IPS-18a (cell line): Measurements from ENCODE around the gene KMT2B.

Experiments used
- H3K27ac ChIP-seq: one replicate; pipeline ENCODE4 v1.5.1; 2013; ENCODE audit warnings: low read length
- H3K27me3 ChIP-seq: one replicate; pipeline ENCODE4 v1.6.1; 2013; ENCODE audit warnings: mild to moderate bottlenecking, low read length; ENCODE audit not compliant: control insufficient read depth, insufficient read depth
- H3K36me3 ChIP-seq: one replicate; pipeline ENCODE4 v1.6.1; 2013; ENCODE audit warnings: low read depth, low read length; ENCODE audit not compliant: control insufficient read depth
- H3K4me1 ChIP-seq: one replicate; pipeline ENCODE4 v1.6.1; 2013; ENCODE audit warnings: low read depth, low read length; ENCODE audit not compliant: control insufficient read depth
- H3K4me3 ChIP-seq: one replicate; pipeline ENCODE4 v1.5.1; 2013; ENCODE audit warnings: low read length
- H3K9ac ChIP-seq: one replicate; pipeline ENCODE4 v1.6.1; 2013; ENCODE audit warnings: mild to moderate bottlenecking, low read length, moderate library complexity
- H3K9me3 ChIP-seq: one replicate; pipeline ENCODE4 v1.6.1; 2013; ENCODE audit warnings: low read depth, low read length; ENCODE audit not compliant: control insufficient read depth

Gene KMT2B

GRCh38 chr19:35740108-35740422 is 22.3 kb downstream of the KMT2B start:
- H3K9ac ChIP-seq: peak overlapping the region; percentile 6
- no peaks in the 10 kb centered on the region for H3K9me3 ChIP-seq
- peaks cover 5% of the 10 kb centered on the region for H3K4me1 ChIP-seq
- peak overlapping the region; percentile 58 for H3K4me3 ChIP-seq
- no peak overlapping the region for H3K27ac ChIP-seq
- peaks cover 22% of the 10 kb centered on the region for H3K36me3 ChIP-seq
- H3K27me3 ChIP-seq: no peaks in the 10 kb centered on the region

- Histone ChIP-seq H3K27me3 (no peaks in the 10 kb centered on the region), H3K9ac (peak overlapping the region; percentile 50), H3K36me3 (peaks cover 22% of the 10 kb centered on the region), H3K4me3 (peak overlapping the region; percentile 58), H3K4me1 (peaks cover 5% of the 10 kb centered on the region), H3K9me3 (no peaks in the 10 kb centered on the region), H3K27ac (peak overlapping the region; percentile 81)
Measured at GRCh38 chr19:35740423-35741202, 22.8 kb downstream of the KMT2B start.

GRCh38 chr19:35741203-35741515 is 23.4 kb downstream of the KMT2B start:
- Histone ChIP-seq H3K27ac (peak overlapping the region; percentile 81), H3K36me3 (peaks cover 22% of the 10 kb centered on the region), H3K27me3 (no peaks in the 10 kb centered on the region), H3K9me3 (no peaks in the 10 kb centered on the region), H3K4me1 (peaks cover 5% of the 10 kb centered on the region), H3K4me3 (peak overlapping the region; percentile 58), H3K9ac (peak overlapping the region; percentile 50)

- Histone ChIP-seq H3K27ac (no peak within 1 kb of the TSS), H3K36me3 (peaks cover 15% of the 10 kb centered on the region), H3K27me3 (no peaks in the 10 kb centered on the region), H3K4me3 (peak within 1 kb of the TSS; percentile 58), H3K9me3 (no peaks in the 10 kb centered on the region), H3K9ac (peak within 1 kb of the TSS; percentile 50), H3K4me1 (peaks cover 5% of the 10 kb centered on the region)
Measured at GRCh38 chr19:35742121-35742724, 24.4 kb downstream of the KMT2B start, which contains the start of gene IGFLR1. Gene IGFLR1, minus strand, starts transcription at chr19:35742452. Its CDS starts 1,272 bp downstream, at chr19:35741180.

GRCh38 chr19:35743640-35744429 is 26.0 kb downstream of the KMT2B start:
- H3K36me3 ChIP-seq: peaks cover 1% of the 10 kb centered on the region
- H3K9ac ChIP-seq: peak overlapping the region; percentile 94
- H3K27ac ChIP-seq: no peak overlapping the region
- H3K9me3 ChIP-seq: no peaks in the 10 kb centered on the region
- H3K4me1 ChIP-seq: peaks cover 5% of the 10 kb centered on the region
- H3K27me3 ChIP-seq: no peaks in the 10 kb centered on the region
- H3K4me3 ChIP-seq: peak overlapping the region; percentile 88

GRCh38 chr19:35744430-35745327 is 26.9 kb downstream of the KMT2B start:
- H3K4me1 ChIP-seq: peaks cover 5% of the 10 kb centered on the region
- H3K27ac ChIP-seq: peak overlapping the region; percentile 91
- no peaks in the 10 kb centered on the region for H3K9me3 ChIP-seq
- no peaks in the 10 kb centered on the region for H3K36me3 ChIP-seq
- H3K9ac ChIP-seq: peak overlapping the region; percentile 94
- H3K4me3 ChIP-seq: peak overlapping the region; percentile 88
- H3K27me3 ChIP-seq: no peaks in the 10 kb centered on the region

GRCh38 chr19:35745328-35746086 is 27.7 kb downstream of the KMT2B start, which contains the start of the genes PSENEN and U2AF1L4:
Gene PSENEN, plus strand, starts transcription at chr19:35745651. Its CDS starts 280 bp downstream, at chr19:35745931.
Gene U2AF1L4, minus strand, starts transcription at chr19:35745418. Its CDS starts 27 bp downstream, at chr19:35745391.
- Histone ChIP-seq H3K9ac (peak within 1 kb of the TSS; percentile 94), H3K4me3 (peak within 1 kb of the TSS; percentile 88), H3K36me3 (no peaks in the 10 kb centered on the region), H3K4me1 (peaks cover 5% of the 10 kb centered on the region), H3K27ac (peak within 1 kb of the TSS; percentile 91), H3K9me3 (no peaks in the 10 kb centered on the region), H3K27me3 (no peaks in the 10 kb centered on the region)

GRCh38 chr19:35746087-35746462 is 28.3 kb downstream of the KMT2B start:
- peaks cover 5% of the 10 kb centered on the region for H3K4me1 ChIP-seq
- peak overlapping the region; percentile 88 for H3K4me3 ChIP-seq
- peak overlapping the region; percentile 63 for H3K27ac ChIP-seq

GRCh38 chr19:35746531-35746930 is 28.7 kb downstream of the KMT2B start:
- Histone ChIP-seq H3K4me3 (peak overlapping the region; percentile 88), H3K9me3 (no peaks in the 10 kb centered on the region), H3K27ac (no peak overlapping the region), H3K9ac (peak overlapping the region; percentile 94), H3K4me1 (peaks cover 5% of the 10 kb centered on the region), H3K27me3 (no peaks in the 10 kb centered on the region), H3K36me3 (no peaks in the 10 kb centered on the region)

More at GRCh38 chr19:35746087-35746462, 28.3 kb downstream of the KMT2B start:
- H3K27me3 ChIP-seq: no peaks in the 10 kb centered on the region
- H3K9ac ChIP-seq: peak overlapping the region; percentile 94
- H3K36me3 ChIP-seq: no peaks in the 10 kb centered on the region
- H3K9me3 ChIP-seq: no peaks in the 10 kb centered on the region
